Mucosa of descending colon (tissue), 3 donors: Measurements from ENCODE around the gene TXNRD3. TPM values are rescaled to one million over a fixed set of nuclear protein-coding genes. Genes with fewer than 3 reads are reported as not detected.

Source experiments
- ATAC-seq: fragments of 200-7000 bp; cut with Tn5 transposase; one replicate; pipeline ENCODE4 v1.9.1; 2020; ENCODE audit warnings: mild to moderate bottlenecking, moderate library complexity
- DNase-seq, 3 donors: peaks; one replicate each; pipeline ENCODE4 v3.0.0-alpha.2; 2020
- H3K36me3 ChIP-seq: fragments of 200-600 bp; one replicate; pipeline ENCODE4 v1.8.0; 2021; ENCODE audit warnings: low read depth, mild to moderate bottlenecking
- H3K4me1 ChIP-seq: fragments of 200-600 bp; one replicate; pipeline ENCODE4 v1.8.0; 2021; ENCODE audit warnings: low read depth, mild to moderate bottlenecking
- H3K4me3 ChIP-seq: fragments of 200-600 bp; one replicate; pipeline ENCODE4 v1.8.0; 2021; ENCODE audit warnings: mild to moderate bottlenecking
- H3K9me3 ChIP-seq: fragments of 200-600 bp; one replicate; pipeline ENCODE4 v1.8.0; 2021; ENCODE audit warnings: mild to moderate bottlenecking
- CTCF ChIP-seq: fragments of 200-600 bp; IDR thresholded peaks from one replicate; pipeline ENCODE4 v1.8.0; 2022; ENCODE audit warnings: antibody characterized with exemption, mild to moderate bottlenecking
- intact Hi-C, 2 donors: fragments of 100-400 bp; cut with DNase I in 1 of 2; cut with micrococcal nuclease in 1 of 2; formaldehyde crosslinking; loops; one replicate each; pipeline versions ENCODE4 v1.11.0 to v1.11.1; 2022; cut with DNase I, micrococcal nuclease
- total RNA-seq, 3 donors: library from RNA; stranded (reverse); fragmentation: NEBNext Ultra II Directional in 2 of 3; extraction: Animal tissue kit (Norgen Biotek cat#: 25700) in 2 of 3; gene quantifications; one replicate each; pipeline versions ENCODE4 v1.2.1 to v1.2.4, GENCODE V29; 2021 to 2023
- donor health status: DM: no; HTN: no; CAD: no; lungs with moderate emphysema.
- donor health status: DM: no; HTN: no; CAD: no.
- donor health status: DM: no; HTN: yes; CAD: no.

Gene TXNRD3
- total RNA-seq, 3 donors from 2014 or later: 4.5 to 11.4 (median 5.4) TPM

GRCh38 chr3:126577261-126577660 lies 77.7 kb downstream of the TXNRD3 start:
- H3K4me3 ChIP-seq: no peak overlapping the region
- no peaks in the 10 kb centered on the region for H3K36me3 ChIP-seq
- intact Hi-C loops: no loop called here
- ATAC-seq (no peak), DNase-seq (no peak)
- no peak for TF ChIP-seq CTCF
- H3K4me1 ChIP-seq: no peaks in the 10 kb centered on the region
- H3K9me3 ChIP-seq: no peaks in the 10 kb centered on the region

GRCh38 chr3:126573492-126574117 lies 81.3 kb downstream of the TXNRD3 start:
- Histone ChIP-seq H3K9me3 (no peaks in the 10 kb centered on the region), H3K36me3 (no peaks in the 10 kb centered on the region), H3K4me3 (no peak overlapping the region), H3K4me1 (no peaks in the 10 kb centered on the region)
- TF ChIP-seq CTCF: no peak
- ATAC-seq (peak; percentile 77), DNase-seq (peak in 2 of 3 donors; percentile 65 to 79)
- intact Hi-C loops: no loop called here

GRCh38 chr3:126571078-126571477 lies 83.8 kb downstream of the TXNRD3 start:
- Histone ChIP-seq H3K4me3 (no peak overlapping the region), H3K9me3 (no peaks in the 10 kb centered on the region), H3K4me1 (no peaks in the 10 kb centered on the region), H3K36me3 (no peaks in the 10 kb centered on the region)
- intact Hi-C loops: no loop called here
- DNase-seq (no peak), ATAC-seq (no peak)
- no peak for TF ChIP-seq CTCF

- Histone ChIP-seq H3K4me3 (no peak overlapping the region), H3K36me3 (no peaks in the 10 kb centered on the region), H3K4me1 (no peaks in the 10 kb centered on the region), H3K9me3 (no peaks in the 10 kb centered on the region)
- intact Hi-C loops: no loop called here
- TF ChIP-seq CTCF: no peak
- DNase-seq: no peak
- ATAC-seq: no peak
These were observed 84.8 kb downstream of the TXNRD3 start for GRCh38 chr3:126570103-126570541.

GRCh38 chr3:126569390-126569975 lies 85.4 kb downstream of the TXNRD3 start:
- H3K4me1 ChIP-seq: no peaks in the 10 kb centered on the region
- DNase-seq (no peak), ATAC-seq (no peak)
- intact Hi-C loops: no loop called here
- no peaks in the 10 kb centered on the region for H3K36me3 ChIP-seq
- TF ChIP-seq CTCF: no peak
- H3K9me3 ChIP-seq: no peaks in the 10 kb centered on the region
- H3K4me3 ChIP-seq: no peak overlapping the region
